GM18951 (cell line): ENCODE data around the gene PPP2R2C.

ENCODE experiments used
- POLR2A ChIP-seq: IDR thresholded peaks from 4 replicates; pipeline ENCODE4 v1.6.1; 2011; ENCODE audit warnings: mild to moderate bottlenecking; ENCODE audit not compliant: insufficient read length, insufficient read depth; ENCODE audit errors: extremely low read depth
- in situ Hi-C: fragments of 300-500 bp; cut with MboI; formaldehyde crosslinking; loops from one replicate; pipeline ENCODE4 v1.12.0; 2022; ENCODE audit warnings: low sequenced_read_pairs, mixed read lengths, inconsistent platforms; ENCODE audit not compliant: unreplicated experiment

The PPP2R2C gene

DNA sequence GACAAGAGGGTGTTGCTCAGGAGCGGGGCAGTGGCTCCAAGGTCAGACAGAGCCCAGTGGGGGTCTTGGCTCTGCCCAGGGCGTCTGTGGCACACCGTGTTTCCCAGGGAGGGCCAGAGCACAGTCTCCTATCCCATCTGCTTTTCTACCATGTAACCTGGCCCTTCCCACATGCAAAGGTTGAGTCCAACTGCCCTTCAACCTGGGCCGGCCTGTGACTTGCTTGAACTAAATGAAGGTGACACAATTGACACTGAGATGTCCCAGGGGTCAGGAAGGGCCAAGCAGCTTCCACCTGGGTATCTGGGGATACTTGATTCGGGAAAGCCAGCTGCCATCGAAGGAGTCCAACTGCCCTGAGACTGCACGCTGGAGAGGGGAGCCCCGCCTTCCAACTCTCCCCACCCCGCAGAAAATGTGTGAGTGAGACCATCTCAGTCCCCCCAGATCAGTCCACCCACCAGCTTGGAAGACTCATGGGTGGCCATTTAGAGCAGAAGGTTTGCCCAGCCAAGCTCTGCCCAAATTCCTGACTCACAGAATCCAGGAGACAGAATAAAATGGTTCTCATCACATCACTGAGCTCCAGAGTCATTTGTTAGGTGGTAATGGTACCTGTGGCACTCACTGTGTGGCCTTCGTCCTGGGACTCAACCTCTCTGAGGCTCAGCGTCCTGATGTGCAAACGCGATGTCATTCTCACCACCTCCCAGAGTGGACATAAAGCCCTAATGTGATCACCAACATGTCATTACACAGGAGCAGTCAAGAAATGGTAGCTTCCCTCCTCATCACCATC is 18.1 kb downstream of the PPP2R2C start:
- no peak for TF ChIP-seq POLR2A
- in situ Hi-C loops, result no loop called here

DNA sequence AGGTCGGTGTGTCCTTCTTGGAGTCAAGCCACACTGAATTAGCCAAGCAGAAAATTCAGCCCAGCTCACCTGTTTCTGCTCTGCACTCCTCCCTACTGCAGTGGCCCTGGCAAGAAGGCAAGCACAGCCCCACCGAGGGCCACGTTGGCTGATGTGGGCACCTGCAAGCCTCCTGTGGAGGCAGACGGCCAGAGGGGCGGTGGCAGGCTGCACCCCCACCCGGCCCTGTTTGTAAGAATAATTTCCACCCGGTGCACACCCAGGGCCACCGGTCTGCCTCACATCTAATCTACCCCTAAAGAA is 18.8 kb downstream of the PPP2R2C start:
- TF ChIP-seq POLR2A, result no peak
- in situ Hi-C loops, result no loop called here

DNA sequence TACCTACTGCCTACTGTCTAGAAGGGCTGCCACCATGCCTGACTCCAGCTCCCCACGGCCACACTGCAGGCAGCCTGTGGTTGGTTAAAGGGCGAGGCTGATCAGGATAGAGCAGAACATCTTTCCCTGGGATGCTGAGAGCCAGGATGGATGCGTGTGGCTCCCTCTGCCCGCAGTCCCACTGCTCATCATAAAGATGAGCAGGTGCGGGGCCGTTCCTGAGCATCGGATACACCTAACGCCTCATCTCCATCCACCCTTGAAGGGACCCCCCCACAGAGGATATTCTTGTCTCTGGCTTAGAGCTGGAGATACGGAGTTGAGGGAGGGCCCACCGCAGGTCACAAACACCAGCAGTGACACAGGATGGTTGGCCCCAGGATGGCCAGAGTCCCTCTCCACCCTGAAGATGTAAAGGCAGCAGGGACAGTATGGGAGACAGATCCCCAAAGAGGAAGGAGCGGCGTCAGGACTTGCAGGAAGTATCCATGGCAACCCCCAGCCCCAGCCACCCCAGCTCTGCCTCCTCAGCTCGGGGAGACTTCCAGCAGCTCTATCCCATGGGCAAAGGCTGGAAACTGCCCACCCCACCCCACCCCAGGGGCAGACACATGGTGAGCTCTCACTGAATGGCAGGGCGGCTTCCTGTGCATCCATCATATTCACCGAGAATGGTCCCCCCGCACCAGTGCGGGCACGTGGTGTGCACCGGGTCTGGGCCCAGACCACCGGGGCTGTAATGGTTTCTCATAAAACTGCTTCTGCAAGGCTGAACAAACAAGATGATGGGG is 19.3 kb downstream of the PPP2R2C start:
- no peak for TF ChIP-seq POLR2A
- in situ Hi-C loops, result no loop called here

DNA sequence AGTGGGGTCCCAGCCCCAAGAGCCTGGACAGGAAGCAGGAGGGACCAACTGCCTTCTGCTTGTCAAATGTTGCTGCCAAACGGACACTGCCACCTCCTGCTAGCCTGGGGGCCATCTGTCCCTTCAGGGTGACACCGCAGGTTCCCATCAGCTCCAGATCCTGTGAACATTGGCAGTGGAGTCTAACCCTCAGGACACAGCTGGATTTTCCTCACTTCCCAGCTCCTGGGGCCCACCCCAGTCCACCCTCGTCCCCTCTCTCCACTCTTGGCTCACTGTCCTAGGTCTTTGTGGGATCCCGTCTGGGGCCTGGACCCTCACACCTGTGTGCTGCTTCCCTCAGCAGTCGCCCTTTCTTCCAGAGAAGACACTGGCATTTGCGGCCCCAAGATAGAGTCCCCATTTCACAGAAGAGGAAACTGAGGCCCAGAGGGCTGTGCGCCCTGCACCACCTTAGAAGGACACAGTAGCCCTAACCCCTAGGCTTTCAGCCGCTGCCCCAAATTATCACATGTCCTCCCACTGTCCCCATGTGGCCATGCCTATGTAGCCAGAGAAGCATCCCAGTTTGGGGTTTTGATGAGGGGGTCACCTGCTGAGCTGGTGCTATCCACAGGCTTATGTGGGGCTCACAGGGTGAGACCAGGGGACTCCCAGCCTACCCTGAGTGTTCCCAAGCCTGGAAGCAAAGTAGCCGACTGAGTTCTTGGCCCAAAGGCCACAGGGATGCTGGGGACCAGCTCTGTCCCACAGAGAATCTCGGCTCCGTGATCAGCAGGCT is 20.1 kb downstream of the PPP2R2C start:
- in situ Hi-C loops, result no loop called here
- TF ChIP-seq POLR2A, result no peak

DNA sequence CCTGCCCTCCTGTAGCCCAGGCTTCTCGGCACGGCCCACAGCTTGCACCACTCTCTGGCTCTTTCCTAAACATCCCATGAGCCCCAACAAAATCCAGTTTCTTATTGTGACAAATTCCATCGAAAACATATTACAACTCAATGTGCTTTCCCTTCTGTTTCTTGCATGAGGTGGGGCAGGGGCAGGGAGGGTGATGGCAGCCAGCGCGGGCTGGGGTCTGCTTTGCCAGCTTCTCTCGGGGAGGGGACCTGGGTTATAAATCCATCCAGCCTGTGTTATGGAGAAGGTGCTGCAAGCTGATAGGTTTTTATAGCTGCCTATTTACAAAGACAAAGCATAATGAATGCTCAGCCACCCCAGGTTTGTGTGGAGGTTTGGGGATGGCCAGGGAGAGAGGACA is 21.1 kb downstream of the PPP2R2C start:
- no peak for TF ChIP-seq POLR2A
- in situ Hi-C loops, result no loop called here

DNA sequence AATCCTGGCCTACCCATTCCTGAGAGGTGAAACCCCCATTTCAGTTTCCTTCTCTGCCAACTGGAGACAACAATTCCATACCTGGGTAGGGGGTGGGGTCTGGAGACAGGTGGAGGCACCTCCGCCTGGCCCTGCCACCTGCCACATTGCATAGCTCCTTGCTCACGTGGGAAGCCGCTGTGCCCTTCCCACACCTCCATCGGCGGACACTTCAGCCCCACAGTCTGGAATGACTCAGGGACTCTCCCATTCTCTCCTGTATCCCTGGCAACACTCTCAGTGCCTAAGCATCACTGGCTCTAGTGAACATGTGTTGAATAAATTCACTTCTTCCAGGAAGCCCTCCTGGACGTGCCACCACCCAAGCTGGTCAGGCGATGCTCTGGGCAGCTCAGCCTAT is 21.7 kb downstream of the PPP2R2C start:
- TF ChIP-seq POLR2A, result no peak

DNA sequence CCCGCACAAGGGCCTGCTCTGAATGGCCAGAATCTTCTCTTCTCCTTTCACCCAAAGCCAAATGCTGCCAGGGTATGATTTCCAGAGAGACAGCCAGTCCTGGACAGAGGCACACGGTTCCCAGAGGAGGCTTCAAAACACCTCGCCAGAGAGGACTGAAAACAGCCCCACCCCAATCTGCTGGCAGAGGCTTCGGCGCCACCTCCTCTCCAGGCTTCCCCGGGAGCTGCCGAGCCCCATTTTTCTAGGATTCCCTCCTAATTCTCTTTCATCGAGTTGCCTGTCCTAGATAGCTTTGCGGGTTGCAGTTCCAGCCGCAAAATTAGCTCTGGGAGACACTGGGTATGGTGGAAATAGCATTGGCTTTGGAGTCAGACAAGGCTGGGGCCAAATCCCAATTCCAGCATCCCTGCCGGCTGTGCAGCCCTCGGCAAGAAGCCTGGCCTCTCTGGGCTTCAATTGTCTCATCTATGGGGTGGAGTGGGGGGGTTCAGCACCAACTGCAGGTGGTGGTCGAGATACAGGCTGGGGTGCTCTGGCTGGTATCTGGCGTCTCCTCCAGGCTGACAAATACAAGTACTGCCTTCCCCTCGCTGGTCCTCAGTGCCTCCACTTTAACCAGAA is 22.6 kb downstream of the PPP2R2C start:
- in situ Hi-C loops, result no loop called here
- TF ChIP-seq POLR2A, result no peak

More for the DNA sequence above, 21.7 kb downstream of the PPP2R2C start:
- in situ Hi-C loops, result no loop called here

DNA sequence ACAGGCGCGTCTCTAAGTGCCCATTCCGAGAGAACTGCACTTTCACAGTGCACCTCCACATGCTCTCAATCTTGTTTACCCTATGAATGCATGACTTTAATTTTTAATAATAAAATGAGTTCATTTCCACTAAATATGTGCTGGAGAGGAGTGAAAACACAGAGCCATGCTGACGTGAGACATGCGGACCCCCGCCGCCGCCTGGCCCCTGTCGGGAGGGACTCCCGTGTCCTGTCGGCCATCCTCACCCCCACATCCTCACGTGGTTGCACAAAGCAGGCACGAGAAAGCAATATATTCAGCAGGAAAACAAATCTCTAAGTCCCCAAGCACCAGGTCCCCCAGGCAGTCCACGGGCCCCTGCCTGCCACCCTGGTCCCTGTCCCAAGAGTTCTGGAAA is 23.1 kb downstream of the PPP2R2C start:
- in situ Hi-C loops, result no loop called here
- TF ChIP-seq POLR2A, result no peak

DNA sequence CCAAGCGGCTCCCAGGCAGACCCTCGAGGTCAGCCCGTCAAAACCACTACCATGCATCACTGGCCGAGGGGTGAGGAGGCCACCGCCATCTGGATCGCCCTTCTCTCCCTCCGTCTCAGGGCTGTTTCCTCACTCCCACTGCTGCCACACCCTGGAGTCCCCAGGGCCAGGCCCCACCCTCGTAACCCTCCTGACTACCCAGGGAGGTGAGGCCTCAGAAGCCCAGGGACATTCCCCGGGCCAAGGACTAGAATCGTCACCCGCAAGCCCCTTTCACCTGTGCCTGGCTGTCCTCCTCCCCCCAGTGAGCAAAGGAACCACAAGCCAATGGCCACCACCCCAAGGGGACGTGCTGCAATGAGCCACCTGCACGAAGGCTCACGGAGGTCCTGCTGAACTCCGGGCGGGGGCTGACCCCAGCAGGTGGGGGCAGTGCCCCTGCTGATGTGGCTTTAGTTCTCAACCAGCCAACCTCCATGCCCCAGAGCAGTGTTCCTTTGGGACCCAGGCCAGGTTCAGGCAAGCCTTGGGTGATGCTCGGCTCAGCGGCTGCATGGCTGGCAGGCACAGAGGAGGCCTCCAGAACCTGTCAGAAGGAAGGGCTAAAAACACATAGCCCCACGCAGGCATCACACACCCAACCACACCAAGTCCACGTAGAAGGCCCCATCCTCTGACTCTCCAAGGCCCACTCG is 23.8 kb downstream of the PPP2R2C start:
- in situ Hi-C loops, result no loop called here
- TF ChIP-seq POLR2A, result no peak

DNA sequence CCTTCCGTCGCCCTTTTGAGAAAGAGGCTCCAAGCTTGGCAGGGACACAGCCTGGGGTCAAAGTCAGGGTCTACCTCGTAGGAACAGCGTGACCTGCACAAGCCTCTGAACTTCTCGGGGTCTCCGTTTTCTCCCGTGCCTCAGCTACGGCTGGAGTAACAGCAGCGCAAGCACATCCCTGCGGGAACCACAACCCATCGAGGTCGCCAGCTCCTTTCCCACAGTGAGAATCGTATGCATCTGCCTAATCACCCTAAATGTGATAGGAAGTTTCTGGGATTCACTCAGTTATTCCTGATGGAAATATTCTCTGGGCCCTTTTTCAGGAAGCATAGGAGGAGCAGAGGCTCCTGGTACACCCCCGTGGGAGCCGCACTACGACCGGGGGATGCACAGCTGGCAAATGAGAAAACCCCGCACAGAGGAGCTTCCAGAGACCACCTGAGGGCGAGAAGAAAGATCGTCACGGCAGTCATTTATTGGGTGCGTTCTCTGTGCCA is 24.7 kb downstream of the PPP2R2C start:
- no peak for TF ChIP-seq POLR2A
- in situ Hi-C loops, result no loop called here

DNA sequence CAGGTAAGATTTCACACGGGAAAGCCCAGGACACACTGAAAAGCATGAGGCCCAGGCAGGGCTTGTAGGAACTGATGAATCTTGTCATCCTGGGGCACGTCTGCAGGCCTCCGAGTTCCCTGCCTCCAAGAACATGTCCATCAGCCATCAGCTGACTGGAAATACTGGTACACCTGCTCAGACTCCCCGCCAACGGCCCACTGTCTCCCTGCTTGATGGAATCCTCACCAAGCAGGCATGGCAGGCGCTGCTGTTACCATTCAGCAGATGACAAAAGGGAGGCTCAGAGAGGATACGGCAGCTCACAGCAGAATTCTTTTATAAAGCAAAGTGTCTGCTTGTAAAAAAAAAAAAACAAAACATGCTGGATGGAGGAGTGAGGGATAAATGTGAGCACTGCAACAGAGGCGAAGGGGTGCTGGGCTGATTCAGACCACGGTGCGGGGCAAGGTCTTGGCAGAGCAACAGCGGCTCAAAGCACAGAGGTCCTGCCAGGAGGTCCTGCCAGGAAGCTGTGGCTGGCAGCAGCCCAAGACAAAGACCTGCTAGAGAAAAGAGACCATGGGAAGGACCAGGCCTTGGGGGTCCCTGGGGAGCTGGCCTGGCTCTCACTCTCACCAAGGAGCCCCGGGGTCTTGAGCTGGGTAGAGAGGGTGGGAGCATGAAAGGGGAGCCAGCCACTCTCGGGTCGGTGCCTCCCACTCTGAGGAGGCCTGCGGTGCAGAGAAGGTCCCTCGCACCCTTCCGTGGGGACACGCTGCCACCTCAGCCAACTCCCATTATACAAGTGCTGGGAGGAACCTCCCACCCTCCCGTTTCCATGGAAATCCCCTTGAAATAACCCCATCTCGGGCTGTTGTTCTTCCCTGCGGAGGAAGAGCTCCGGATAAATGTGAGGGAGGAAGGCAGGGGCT is 25.6 kb downstream of the PPP2R2C start:
- TF ChIP-seq POLR2A, result no peak
- in situ Hi-C loops, result no loop called here
